ENCODE results near the gene MS4A4A. TPM values are rescaled to one million over a fixed set of nuclear protein-coding genes. Genes with fewer than 3 reads are reported as not detected.

MS4A4A gene
- total RNA-seq (2012; rRNA removed) (not detected in 2 replicates), polyA plus RNA-seq (2012; rRNA removed) (not detected in 2 replicates), Bru-seq, nascent RNA (not detected), BruChase-seq, experiment 1, labeled RNA remaining after a 6-hour chase (not detected), BruChase-seq, experiment 2, labeled RNA remaining after a 2-hour chase (not detected)
- polyA plus RNA-seq (2012; cell fraction: cytosol; rRNA removed), result not detected in 2 replicates
- polyA plus RNA-seq (2012; cell fraction: nucleus; rRNA removed; ENCODE audit: low replicate concordance), result not detected in 2 replicates
- long read RNA-seq, result 0 reads

DNA sequence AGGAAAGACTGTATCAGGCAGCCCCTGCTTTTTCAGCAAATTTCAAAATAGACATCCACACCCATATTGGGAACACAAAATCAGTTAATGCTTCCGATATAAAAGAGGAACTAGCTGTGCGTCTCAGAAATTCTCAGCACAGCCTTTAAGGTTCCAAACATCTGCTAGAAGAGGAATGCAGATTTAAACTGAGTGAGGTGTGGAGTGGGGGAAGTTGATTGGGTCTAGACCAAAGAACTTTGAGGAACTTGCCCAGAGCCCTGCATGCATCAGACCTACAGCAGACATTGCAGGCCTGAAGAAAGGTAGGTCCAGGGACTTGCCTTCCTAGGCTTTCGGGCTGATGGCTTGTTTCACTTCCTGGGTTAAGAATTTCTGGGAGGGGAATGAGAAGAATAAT lies at the start of gene MS4A4A:
TSS of gene MS4A4A (plus strand) at position 255 of the 400 bp plus-strand sequence. CDS start at position 265, 10 bp downstream.
- no peak for ATAC-seq (ENCODE audit: low read depth)
- CTCF ChIA-PET, result no interaction called here
- 20% methylated on average over 1 of the region's 3 CpGs; no CpG with 5 or more reads in 1 of the 2 experiments for WGBS, 2 experiments (ENCODE audit: extremely low coverage in 2 of 2, insufficient read length in 1 of 2)

More for the DNA sequence above, at the start of gene MS4A4A:
- Histone ChIP-seq H3K27ac (ENCODE audit: insufficient read depth, low read length) (no peak within 1 kb of the TSS), H3K4me3 (ENCODE audit: insufficient read depth, low read depth, low read length) (no peak within 1 kb of the TSS), H3K9me3 (ENCODE audit: control insufficient read depth, insufficient read depth, low read length) (no peaks in the 10 kb centered on the region; the same call in none of the 2 replicates), H3K4me1 (ENCODE audit: control insufficient read depth, insufficient read depth, low read length) (no peaks in the 10 kb centered on the region), H2BK5ac (ENCODE audit: low read depth, low read length, poor library complexity, severe bottlenecking) (no peak within 1 kb of the TSS), H3K4me2 (ENCODE audit: low read depth, low read length) (no peak within 1 kb of the TSS), H2AFZ (replicated peaks; ENCODE audit: low read length, poor library complexity) (no peak within 1 kb of the TSS), H3K36me3 (ENCODE audit: control insufficient read depth, insufficient read depth, low read length) (no peaks in the 10 kb centered on the region), H3K56ac (ENCODE audit: extremely low read depth, insufficient read depth, low read length) (no peak within 1 kb of the TSS), H3K14ac (replicated peaks; ENCODE audit: low read depth, low read length) (no peak within 1 kb of the TSS), H3K23ac (ENCODE audit: low read depth, low read length) (no peak within 1 kb of the TSS), H2AK5ac (ENCODE audit: low read depth, low read length) (no peak within 1 kb of the TSS), H4K5ac (ENCODE audit: low read depth, low read length) (no peak within 1 kb of the TSS), H2BK15ac (ENCODE audit: low read depth, low read length) (no peak within 1 kb of the TSS), H3K79me1 (ENCODE audit: low read depth in 1 of 2, low read length in 2 of 2) (no peaks in the 10 kb centered on the region), H3K18ac (ENCODE audit: low read depth, low read length) (no peak within 1 kb of the TSS), H3K27me3 (ENCODE audit: control insufficient read depth, insufficient read depth, low read length) (no peaks in the 10 kb centered on the region), H3K9ac (ENCODE audit: low read depth, low read length) (no peak within 1 kb of the TSS), H4K20me1 (ENCODE audit: insufficient read depth, low read length) (no peaks in the 10 kb centered on the region), H4K91ac (ENCODE audit: insufficient read depth, low read depth, low read length) (no peak within 1 kb of the TSS), H2BK120ac (ENCODE audit: low read depth, low read length) (no peak within 1 kb of the TSS), H2AK9ac (replicated peaks; ENCODE audit: low read depth, low read length, poor library complexity) (no peak within 1 kb of the TSS), H2BK20ac (ENCODE audit: low read depth, low read length) (no peak within 1 kb of the TSS), H4K8ac (ENCODE audit: low read depth in 2 of 2, low read length in 2 of 2) (no peak within 1 kb of the TSS), H3K9me1 (ENCODE audit: insufficient read depth, low read length) (no peaks in the 10 kb centered on the region), H3K4ac (ENCODE audit: low read depth, low read length) (no peak within 1 kb of the TSS)
- dilution Hi-C loops (cut with HindIII; ENCODE audit: low sequenced_read_pairs, unreplicated experiment), result no loop called here
- no TSS peak for BruUV-seq (replicated peaks)
- no peak for DNase-seq
- intact Hi-C loops (cut with micrococcal nuclease), result no loop called here
- POLR2A ChIA-PET (ENCODE audit: unreplicated experiment), result no interaction called here
- in situ Hi-C loops (cut with MboI; ENCODE audit: low sequenced_read_pairs), result no loop called here
- TF ChIP-seq MAFK (IDR thresholded peaks at IDR 0.05; ENCODE audit: low read depth, low read length), result no peak
- no peak for TF ChIP-seq NFE2L2 (IDR thresholded peaks at IDR 0.05; ENCODE audit: low read depth, low read length)
- TF ChIP-seq FOS (IDR thresholded peaks at IDR 0.05; ENCODE audit: low read depth, low read length), result no peak
- TF ChIP-seq CHD1 (IDR thresholded peaks at IDR 0.05; ENCODE audit: low read depth, low read length), result no peak
- no peak for TF ChIP-seq CTCF (conservative IDR thresholded peaks at IDR 0.05; ENCODE audit: low read depth, low read length)
- TF ChIP-seq RAD21 (IDR thresholded peaks at IDR 0.05; ENCODE audit: low read length), result no peak
- no peak for TF ChIP-seq CEBPB (IDR thresholded peaks at IDR 0.05; ENCODE audit: low read depth, low read length)
- TF ChIP-seq ELK1 (IDR thresholded peaks at IDR 0.05; ENCODE audit: borderline replicate concordance, low read depth, low read length), result no peak
- no peak for TF ChIP-seq USF2 (IDR thresholded peaks at IDR 0.05; ENCODE audit: low read depth, low read length)
- no peak for TF ChIP-seq POLR2A (IDR thresholded peaks at IDR 0.05; ENCODE audit: low read depth, low read length)
- TF ChIP-seq MAZ (IDR thresholded peaks at IDR 0.05; ENCODE audit: borderline replicate concordance, low read depth, low read length), result no peak
- TF ChIP-seq MXI1 (IDR thresholded peaks at IDR 0.05; ENCODE audit: borderline replicate concordance, low read depth, low read length), result no peak
- no peak for TF ChIP-seq RFX5 (IDR thresholded peaks at IDR 0.05; ENCODE audit: low read depth, low read length)
- TF ChIP-seq RCOR1 (IDR thresholded peaks at IDR 0.05; ENCODE audit: insufficient replicate concordance, low read length), result no peak
- no peak for TF ChIP-seq BHLHE40 (IDR thresholded peaks at IDR 0.05; ENCODE audit: low read depth, low read length)
- TF ChIP-seq SMC3 (IDR thresholded peaks at IDR 0.05; ENCODE audit: low read depth, low read length), result no peak

Measured in IMR-90 (cell line).